SIG-M5 (cell line): ENCODE measurements around the gene TSBP1.
"Not testable (repeated sequence)": the region's sequence is repeated elsewhere in the genome, so short reads cannot be mapped to it uniquely, and the experiment has no call there.

Experiments
- DNase-seq: peaks from one replicate; lab custom pipeline; 2025; lab: John Stamatoyannopoulos, UW

The TSBP1 gene

GRCh38 chr6:32288426-32288825 lies 83.3 kb downstream of the TSBP1 start:
- DNase-seq: no peak

- not testable (repeated sequence) for DNase-seq
These were observed 97.7 kb downstream of the TSBP1 start for GRCh38 chr6:32273801-32274577.

GRCh38 chr6:32271429-32271828 lies 100.3 kb downstream of the TSBP1 start:
- no peak for DNase-seq

GRCh38 chr6:32268459-32268858 lies 103.2 kb downstream of the TSBP1 start:
- DNase-seq: not testable (repeated sequence)

- no peak for DNase-seq
These were observed 104.7 kb downstream of the TSBP1 start for GRCh38 chr6:32267035-32267434.

GRCh38 chr6:32257262-32257661 lies 114.4 kb downstream of the TSBP1 start:
- DNase-seq: not testable (repeated sequence)

GRCh38 chr6:32255199-32256153 lies 116.2 kb downstream of the TSBP1 start:
- no peak for DNase-seq

GRCh38 chr6:32254761-32255198 lies 116.9 kb downstream of the TSBP1 start:
- no peak for DNase-seq

GRCh38 chr6:32252331-32253009 lies 119.2 kb downstream of the TSBP1 start:
- DNase-seq: no peak

- no peak for DNase-seq
These were observed 122.4 kb downstream of the TSBP1 start for GRCh38 chr6:32249262-32249661.

- no peak for DNase-seq
These were observed 124.3 kb downstream of the TSBP1 start for GRCh38 chr6:32247401-32247800.

- no peak for DNase-seq
These were observed 126.7 kb downstream of the TSBP1 start for GRCh38 chr6:32244946-32245398.

- DNase-seq: no peak
These were observed 127.4 kb downstream of the TSBP1 start for GRCh38 chr6:32244270-32244669.
